ENCODE measurements around the gene VPS9D1.

DNA sequence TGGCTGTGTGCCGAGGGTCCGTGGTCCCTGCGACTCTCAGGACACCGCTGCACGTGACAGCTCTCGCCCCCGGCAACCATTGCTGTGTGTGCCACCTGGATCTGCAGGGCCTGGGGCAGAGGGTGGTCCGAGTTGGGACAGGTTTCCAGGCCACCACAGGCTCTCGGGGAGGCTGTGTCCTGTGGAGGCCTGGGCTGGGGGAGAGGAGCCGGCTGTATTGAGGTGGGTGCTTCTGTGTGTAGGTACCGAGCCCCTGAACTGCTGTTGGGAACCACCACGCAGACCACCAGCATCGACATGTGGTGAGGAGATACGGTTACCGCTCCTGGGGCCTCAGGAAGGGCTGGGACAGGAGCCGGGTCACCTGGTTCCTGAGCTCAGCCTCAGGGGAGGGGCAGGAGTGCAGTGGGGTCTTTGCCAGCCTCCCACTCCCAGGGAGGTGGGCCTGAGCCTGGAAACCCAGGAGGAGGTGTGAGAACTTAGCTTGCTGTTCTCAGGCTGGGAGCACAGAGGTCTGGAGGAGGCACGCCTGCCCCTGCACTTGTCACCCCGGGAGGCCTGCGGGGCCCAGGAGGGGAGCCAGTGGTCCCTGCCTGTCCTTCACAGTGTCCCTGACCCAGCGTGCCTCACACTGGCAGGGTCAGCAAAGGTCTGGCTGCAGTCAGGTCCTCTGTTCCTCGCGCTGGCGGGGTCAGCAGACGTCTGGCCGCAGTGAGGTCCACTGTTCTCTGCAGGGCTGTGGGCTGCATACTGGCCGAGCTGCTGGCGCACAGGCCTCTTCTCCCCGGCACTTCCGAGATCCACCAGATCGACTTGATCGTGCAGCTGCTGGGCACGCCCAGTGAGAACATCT is 26.5 kb downstream of the VPS9D1 start:
- TF ChIP-seq, protein P1, sequence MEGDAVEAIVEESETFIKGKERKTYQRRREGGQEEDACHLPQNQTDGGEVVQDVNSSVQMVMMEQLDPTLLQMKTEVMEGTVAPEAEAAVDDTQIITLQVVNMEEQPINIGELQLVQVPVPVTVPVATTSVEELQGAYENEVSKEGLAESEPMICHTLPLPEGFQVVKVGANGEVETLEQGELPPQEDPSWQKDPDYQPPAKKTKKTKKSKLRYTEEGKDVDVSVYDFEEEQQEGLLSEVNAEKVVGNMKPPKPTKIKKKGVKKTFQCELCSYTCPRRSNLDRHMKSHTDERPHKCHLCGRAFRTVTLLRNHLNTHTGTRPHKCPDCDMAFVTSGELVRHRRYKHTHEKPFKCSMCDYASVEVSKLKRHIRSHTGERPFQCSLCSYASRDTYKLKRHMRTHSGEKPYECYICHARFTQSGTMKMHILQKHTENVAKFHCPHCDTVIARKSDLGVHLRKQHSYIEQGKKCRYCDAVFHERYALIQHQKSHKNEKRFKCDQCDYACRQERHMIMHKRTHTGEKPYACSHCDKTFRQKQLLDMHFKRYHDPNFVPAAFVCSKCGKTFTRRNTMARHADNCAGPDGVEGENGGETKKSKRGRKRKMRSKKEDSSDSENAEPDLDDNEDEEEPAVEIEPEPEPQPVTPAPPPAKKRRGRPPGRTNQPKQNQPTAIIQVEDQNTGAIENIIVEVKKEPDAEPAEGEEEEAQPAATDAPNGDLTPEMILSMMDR (IDR thresholded peaks at IDR 0.05): no peak
- TF ChIP-seq ZFP36 (IDR thresholded peaks at IDR 0.05; ENCODE audit: borderline replicate concordance, partially characterized antibody) (no peak), KDM1A (IDR thresholded peaks at IDR 0.05; ENCODE audit: low read depth) (no peak), BHLHE40 (IDR thresholded peaks at IDR 0.05; ENCODE audit: low read depth, low read length) (no peak), EP300 (IDR thresholded peaks at IDR 0.05) (no peak), POLR2A (IDR thresholded peaks at IDR 0.05; ENCODE audit: low read length) (no peak), MAZ (IDR thresholded peaks at IDR 0.05; ENCODE audit: borderline replicate concordance, low read depth, low read length) (no peak), TP53 (CRISPR knock-in tag; IDR thresholded peaks at IDR 0.05) (no peak), TFCP2L1 (CRISPR knock-in tag; IDR thresholded peaks at IDR 0.05) (no peak), CHD4 (IDR thresholded peaks at IDR 0.05; ENCODE audit: borderline replicate concordance) (no peak), SREBF2 (IDR thresholded peaks at IDR 0.05) (no peak)
- TF ChIP-seq, protein P2, sequence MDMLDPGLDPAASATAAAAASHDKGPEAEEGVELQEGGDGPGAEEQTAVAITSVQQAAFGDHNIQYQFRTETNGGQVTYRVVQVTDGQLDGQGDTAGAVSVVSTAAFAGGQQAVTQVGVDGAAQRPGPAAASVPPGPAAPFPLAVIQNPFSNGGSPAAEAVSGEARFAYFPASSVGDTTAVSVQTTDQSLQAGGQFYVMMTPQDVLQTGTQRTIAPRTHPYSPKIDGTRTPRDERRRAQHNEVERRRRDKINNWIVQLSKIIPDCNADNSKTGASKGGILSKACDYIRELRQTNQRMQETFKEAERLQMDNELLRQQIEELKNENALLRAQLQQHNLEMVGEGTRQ (IDR thresholded peaks at IDR 0.05): no peak

Data from A549 (cell line).